Urinary bladder (tissue), 4 donors: Measurements from ENCODE around the gene C1QTNF9. TPM values are rescaled to one million over a fixed set of nuclear protein-coding genes. Genes with fewer than 3 reads are reported as not detected.
"Not testable (repeated sequence)": the region's sequence is repeated elsewhere in the genome, so short reads cannot be mapped to it uniquely, and the experiment has no call there.

ENCODE experiments used
- DNase-seq: peaks from one replicate; pipeline ENCODE4 v3.0.0-alpha.2; 2015; ENCODE audit errors: extremely low spot score
- H3K27ac ChIP-seq: one replicate; pipeline ENCODE4 v1.5.1; 2013; ENCODE audit warnings: low read depth, mild to moderate bottlenecking, moderate library complexity
- H3K36me3 ChIP-seq: one replicate; pipeline ENCODE4 v1.6.1; 2013; ENCODE audit warnings: mild to moderate bottlenecking, moderate library complexity; ENCODE audit not compliant: insufficient read depth
- H3K4me1 ChIP-seq: one replicate; pipeline ENCODE4 v1.6.1; 2013; ENCODE audit warnings: mild to moderate bottlenecking, moderate library complexity; ENCODE audit not compliant: insufficient read depth
- H3K4me3 ChIP-seq: one replicate; pipeline ENCODE4 v1.5.1; 2013; ENCODE audit warnings: low read depth, low read length
- WGBS: extraction: QIAGEN DNeasy Blood & Tissue Kit; methylation state at CpG from one replicate; pipeline ENCODE4 v1.1.7; 2013; 5-methylcytosine and 5-hydroxymethylcytosine counted together
- polyA plus RNA-seq: library from polyadenylated mRNA; stranded (reverse); fragments of 200-250 nt; gene quantifications from one replicate; pipeline ENCODE4 v1.2.3, GENCODE V29; 2013
- total RNA-seq: library from RNA; depleted of rRNA; stranded (reverse); fragments of >200 nt; gene quantifications from one replicate; pipeline ENCODE4 v1.2.3, GENCODE V29; 2014
- donor health status: healthy with polysubstance abuse.
- donor health status: healthy.

Gene C1QTNF9
- total and polyA plus RNA-seq, 2 donors, result 0.76 to 1.3 TPM

- not testable (repeated sequence) for DNase-seq
- WGBS, result 92% methylated on average over 8 of the region's 8 CpGs
Measured at GRCh38 chr13:24366315-24366714, 56.9 kb downstream of the C1QTNF9 start.

DNA sequence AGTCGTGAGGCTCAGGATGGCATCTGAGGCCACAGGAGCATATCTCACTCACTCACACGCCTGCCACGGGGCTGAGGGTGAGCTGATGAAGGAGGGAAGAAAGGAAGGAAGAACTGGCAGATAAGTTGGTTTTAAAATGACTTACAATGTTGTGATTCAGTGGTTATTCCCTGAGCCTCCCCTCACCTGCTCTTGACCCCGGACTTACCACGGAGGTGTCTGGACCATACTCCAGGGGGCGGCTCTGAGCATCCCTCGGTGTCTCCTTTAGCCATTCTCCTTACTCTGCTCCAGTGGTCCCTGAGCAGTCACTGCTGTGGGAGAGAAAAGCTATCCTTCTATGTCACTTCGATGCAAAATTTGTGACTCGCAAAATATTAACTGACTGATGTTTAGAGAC, 61.9 kb downstream of the C1QTNF9 start:
- not testable (repeated sequence) for H3K4me3 ChIP-seq, H3K36me3 ChIP-seq, DNase-seq, H3K4me1 ChIP-seq, H3K27ac ChIP-seq
- WGBS, result 84% methylated on average over 9 of the region's 9 CpGs

More at GRCh38 chr13:24366315-24366714, 56.9 kb downstream of the C1QTNF9 start:
- H3K27ac ChIP-seq, H3K4me1 ChIP-seq, H3K4me3 ChIP-seq, H3K36me3 ChIP-seq: not testable (repeated sequence)

Other genes starting within 250 kb of the C1QTNF9 start
- 13.6 TPM for gene SPATA13, start 148.9 kb upstream of the C1QTNF9 start, total RNA-seq
- 5.8 TPM for gene SPATA13, start 148.9 kb upstream of the C1QTNF9 start, polyA plus RNA-seq
- gene PARP4, start 203.2 kb downstream of the C1QTNF9 start, total RNA-seq, result 48.6 TPM
- 24.9 TPM for gene PARP4, start 203.2 kb downstream of the C1QTNF9 start, polyA plus RNA-seq